ENCODE results near the gene RCC2.
"Not testable (repeated sequence)": the region's sequence is repeated elsewhere in the genome, so short reads cannot be mapped to it uniquely, and the experiment has no call there.

Gene RCC2

DNA sequence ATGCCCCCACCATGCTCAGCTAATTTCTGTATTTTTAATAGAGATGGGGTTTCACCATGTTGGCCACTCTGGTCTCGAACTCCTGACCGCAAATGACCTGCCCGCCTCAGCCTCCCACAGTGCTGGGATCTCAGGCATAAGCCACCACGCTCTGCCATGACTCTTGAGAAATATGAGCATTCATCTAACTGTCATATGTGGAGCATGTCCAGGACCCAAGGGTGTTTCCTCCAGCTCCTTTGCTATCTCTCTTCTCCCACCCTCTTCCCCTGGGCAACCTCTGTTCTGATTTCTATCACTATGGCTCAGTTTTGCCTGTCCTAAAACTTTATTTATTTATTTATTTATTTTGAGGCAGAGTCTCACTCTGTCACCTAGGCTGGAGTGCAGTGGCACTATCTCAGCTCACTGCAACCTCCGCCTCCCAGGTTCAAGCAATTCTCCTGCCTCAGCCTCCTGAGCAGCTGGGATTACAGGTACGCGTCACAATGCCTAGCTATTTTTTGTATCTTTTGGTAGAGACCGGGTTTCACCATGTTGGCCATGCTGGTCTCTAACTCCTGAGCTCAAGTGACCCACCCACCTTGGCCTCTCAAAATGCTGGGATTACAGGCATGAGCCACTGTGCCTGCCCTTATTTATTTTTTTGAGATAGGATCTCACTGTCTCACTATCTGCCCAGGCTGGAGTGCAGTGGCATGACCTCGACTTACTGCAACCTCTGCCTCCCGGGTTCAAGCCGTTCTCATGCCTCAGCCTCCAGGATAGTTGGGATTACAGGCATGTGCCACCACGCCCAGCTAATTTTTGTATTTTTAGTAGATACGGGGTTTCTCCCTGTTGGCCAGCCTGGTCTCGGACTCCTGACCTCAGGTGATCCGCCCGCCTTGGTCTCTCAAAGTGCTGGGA is 29.1 kb upstream of the RCC2 start:
- H3K4me1 ChIP-seq (ENCODE audit: insufficient read depth, low read length); H3K36me3 ChIP-seq (ENCODE audit: insufficient read depth, low read length); H3K9ac ChIP-seq (ENCODE audit: low read length); H3K27ac ChIP-seq (ENCODE audit: low read depth, low read length); H3K9me3 ChIP-seq (ENCODE audit: low read length); H3K27me3 ChIP-seq (ENCODE audit: control insufficient read depth in 1 of 2, insufficient read depth in 2 of 2, low read length in 2 of 2); H3K4me3 ChIP-seq (ENCODE audit: low read depth in 1 of 2, low read length in 2 of 2): not testable (repeated sequence)

DNA sequence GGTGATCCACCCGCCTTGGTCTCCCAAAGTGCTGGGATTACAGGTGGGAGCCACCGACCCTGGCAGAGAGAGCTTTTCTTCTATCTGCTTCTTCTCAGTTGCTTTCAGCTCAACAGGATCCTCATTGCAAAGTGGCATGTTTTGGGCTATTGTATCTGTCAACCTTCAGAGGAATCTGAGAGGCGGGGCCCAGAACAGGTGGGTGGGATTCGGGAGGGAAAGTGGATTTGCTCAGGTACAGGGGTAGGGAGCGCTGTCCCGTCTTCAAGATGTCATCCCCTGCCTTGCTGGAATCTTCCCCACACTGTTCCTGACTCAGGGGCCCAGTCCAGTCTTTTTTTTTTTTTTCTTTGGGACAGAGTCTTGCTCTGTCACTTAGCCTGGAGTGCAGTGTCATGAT is 26.9 kb upstream of the RCC2 start:
- Histone ChIP-seq H3K4me1 (ENCODE audit: insufficient read depth, low read length) (no peaks in the 10 kb centered on the region), H3K4me3 (ENCODE audit: low read depth in 1 of 2, low read length in 2 of 2) (no peak overlapping the region), H3K27ac (ENCODE audit: low read depth, low read length) (no peak overlapping the region), H3K9me3 (ENCODE audit: low read length) (no peaks in the 10 kb centered on the region), H3K27me3 (ENCODE audit: control insufficient read depth in 1 of 2, insufficient read depth in 2 of 2, low read length in 2 of 2) (no peaks in the 10 kb centered on the region), H3K9ac (ENCODE audit: low read length) (no peak overlapping the region), H3K36me3 (ENCODE audit: insufficient read depth, low read length) (no peaks in the 10 kb centered on the region)

DNA sequence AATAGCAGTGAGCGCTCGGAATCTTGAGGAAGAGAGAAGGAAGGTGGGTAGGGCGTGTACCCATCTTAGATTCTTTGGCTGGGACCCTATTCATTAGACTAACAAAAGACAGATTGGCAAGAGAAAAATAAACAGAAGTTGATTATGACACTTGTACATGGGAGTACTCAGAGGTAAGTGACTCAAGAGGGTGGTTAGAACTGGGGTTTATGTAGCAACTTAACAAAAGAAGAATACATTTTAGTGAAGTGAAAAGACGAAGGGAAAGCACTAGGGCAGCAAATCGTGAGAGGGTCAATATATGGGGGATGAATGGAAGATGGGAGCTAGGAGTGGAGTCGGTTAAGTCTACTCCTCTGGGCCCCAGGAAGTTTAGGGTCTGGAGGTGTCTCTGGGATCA is 25.8 kb upstream of the RCC2 start:
- no peaks in the 10 kb centered on the region for H3K36me3 ChIP-seq (ENCODE audit: insufficient read depth, low read length)
- H3K4me1 ChIP-seq (ENCODE audit: insufficient read depth, low read length) = no peaks in the 10 kb centered on the region
- H3K9me3 ChIP-seq (ENCODE audit: low read length) = no peaks in the 10 kb centered on the region
- H3K27ac ChIP-seq (ENCODE audit: low read depth, low read length) = no peak overlapping the region
- no peak overlapping the region for H3K9ac ChIP-seq (ENCODE audit: low read length)
- H3K27me3 ChIP-seq (ENCODE audit: control insufficient read depth in 1 of 2, insufficient read depth in 2 of 2, low read length in 2 of 2) = peaks cover 0 to 4% of the 10 kb centered on the region in 2 donors
- H3K4me3 ChIP-seq (ENCODE audit: low read depth in 1 of 2, low read length in 2 of 2) = no peak overlapping the region

DNA sequence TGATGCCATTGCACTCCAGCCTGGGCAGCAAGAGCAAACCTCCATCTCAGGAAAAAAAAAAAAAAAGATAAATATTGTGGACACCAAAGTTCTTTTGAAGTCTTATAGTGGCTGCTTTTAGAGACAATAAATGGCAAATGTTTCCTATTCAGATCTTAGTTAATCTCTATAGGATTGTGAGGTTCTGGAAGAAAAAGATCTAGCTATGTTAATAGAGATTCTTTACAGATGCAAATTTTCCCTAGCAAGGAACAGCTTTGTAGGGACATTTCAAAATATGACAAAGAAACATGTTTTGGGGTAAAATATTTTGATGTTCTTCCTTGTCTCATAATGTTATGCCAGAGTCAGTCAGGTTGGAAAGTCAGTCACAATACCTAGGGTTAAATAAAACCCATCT is 24.5 kb upstream of the RCC2 start:
- Histone ChIP-seq H3K27me3 (ENCODE audit: control insufficient read depth in 1 of 2, insufficient read depth in 2 of 2, low read length in 2 of 2) (peaks cover 0 to 5% of the 10 kb centered on the region in 2 donors), H3K27ac (ENCODE audit: low read depth, low read length) (no peak overlapping the region), H3K36me3 (ENCODE audit: insufficient read depth, low read length) (no peaks in the 10 kb centered on the region), H3K4me3 (ENCODE audit: low read depth in 1 of 2, low read length in 2 of 2) (no peak overlapping the region), H3K4me1 (ENCODE audit: insufficient read depth, low read length) (no peaks in the 10 kb centered on the region), H3K9me3 (ENCODE audit: low read length) (no peaks in the 10 kb centered on the region), H3K9ac (ENCODE audit: low read length) (no peak overlapping the region)

DNA sequence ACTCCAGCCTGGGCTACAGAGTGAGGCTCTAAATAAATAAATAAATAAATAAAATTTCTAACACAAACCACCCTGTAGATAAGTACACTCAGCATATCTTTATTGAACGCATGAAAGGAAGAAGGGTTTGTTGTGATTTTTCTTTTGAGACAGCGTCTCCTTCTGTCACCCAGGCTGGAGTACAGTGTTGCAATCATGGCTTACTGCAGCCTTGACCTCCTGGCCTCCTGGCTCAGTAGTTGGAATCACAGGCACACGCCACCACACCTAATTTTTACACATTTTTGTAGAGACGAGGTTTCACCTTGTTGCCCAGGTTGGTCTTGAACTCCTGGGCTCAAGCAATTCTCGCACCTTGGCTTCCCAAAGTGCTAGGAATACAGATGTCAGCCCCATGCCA is 23.2 kb upstream of the RCC2 start:
- Histone ChIP-seq H3K4me3 (ENCODE audit: low read depth in 1 of 2, low read length in 2 of 2) (no peak overlapping the region), H3K9ac (ENCODE audit: low read length) (no peak overlapping the region), H3K9me3 (ENCODE audit: low read length) (no peaks in the 10 kb centered on the region), H3K27me3 (ENCODE audit: control insufficient read depth in 1 of 2, insufficient read depth in 2 of 2, low read length in 2 of 2) (peaks cover 0 to 5% of the 10 kb centered on the region in 2 donors), H3K4me1 (ENCODE audit: insufficient read depth, low read length) (no peaks in the 10 kb centered on the region), H3K27ac (ENCODE audit: low read depth, low read length) (no peak overlapping the region), H3K36me3 (ENCODE audit: insufficient read depth, low read length) (no peaks in the 10 kb centered on the region)

DNA sequence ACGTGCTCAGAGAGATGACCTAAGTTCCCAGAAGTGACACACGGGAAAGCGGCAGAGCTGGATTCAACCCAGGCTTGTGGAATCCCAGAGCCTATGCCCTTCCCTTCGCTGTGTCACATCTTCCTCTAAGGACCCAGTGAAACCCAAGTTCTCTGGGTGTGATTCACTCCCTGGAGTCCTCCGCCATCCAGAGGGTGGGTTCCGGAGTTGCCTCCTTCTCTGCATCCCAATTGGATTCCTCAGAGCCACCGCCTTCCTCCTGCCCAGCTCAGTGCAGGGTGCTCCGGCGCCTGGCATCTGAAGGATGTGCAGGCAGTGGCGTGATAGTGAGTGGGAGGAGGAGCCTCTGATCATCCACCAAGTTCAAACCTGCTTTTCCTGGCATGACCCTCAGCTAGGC is 20.7 kb upstream of the RCC2 start:
- Histone ChIP-seq H3K4me3 (ENCODE audit: low read depth in 1 of 2, low read length in 2 of 2) (no peak overlapping the region), H3K9ac (ENCODE audit: low read length) (no peak overlapping the region), H3K4me1 (ENCODE audit: insufficient read depth, low read length) (no peaks in the 10 kb centered on the region), H3K36me3 (ENCODE audit: insufficient read depth, low read length) (no peaks in the 10 kb centered on the region), H3K27ac (ENCODE audit: low read depth, low read length) (no peak overlapping the region), H3K27me3 (ENCODE audit: control insufficient read depth in 1 of 2, insufficient read depth in 2 of 2, low read length in 2 of 2) (peaks cover 0 to 5% of the 10 kb centered on the region in 2 donors), H3K9me3 (ENCODE audit: low read length) (no peaks in the 10 kb centered on the region)

DNA sequence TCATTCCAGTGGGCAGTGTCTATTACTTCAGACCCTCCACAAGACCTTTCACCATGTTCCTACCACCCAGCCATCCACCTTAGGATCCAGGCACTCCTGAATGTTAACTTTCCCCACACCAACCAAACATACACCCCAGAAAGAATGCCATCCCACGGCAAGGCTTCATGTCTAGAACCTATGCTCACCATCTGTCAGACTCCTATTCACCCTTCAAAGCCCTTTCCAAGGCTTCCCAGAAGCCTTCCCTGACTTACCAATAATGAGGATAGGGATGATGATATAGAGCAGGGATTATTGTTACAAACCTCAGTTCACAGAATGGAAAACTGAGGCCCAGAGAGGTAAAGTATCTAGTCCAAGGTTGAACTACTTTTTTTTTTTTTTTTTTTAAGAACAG is 19.3 kb upstream of the RCC2 start:
- H3K9me3 ChIP-seq (ENCODE audit: low read length) = no peaks in the 10 kb centered on the region

DNA sequence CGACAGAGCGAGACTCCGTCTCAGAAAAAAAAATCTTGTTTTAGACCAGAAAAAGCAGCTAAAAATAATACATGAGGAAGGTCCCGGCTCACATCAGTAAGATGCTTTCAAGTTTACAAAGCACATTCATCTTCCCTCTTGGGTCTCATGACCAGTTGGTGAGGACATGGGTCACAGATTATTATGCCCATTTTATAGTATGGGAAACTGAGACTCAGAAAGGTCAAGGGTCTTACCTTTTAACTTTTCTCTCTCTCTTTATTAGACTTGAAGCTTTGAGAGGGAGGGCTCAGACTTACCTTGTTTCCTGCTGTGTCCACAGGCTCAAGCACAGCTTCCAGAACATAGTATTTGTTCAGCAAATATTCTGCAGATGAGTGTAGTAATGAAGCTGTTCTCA is 13.2 kb upstream of the RCC2 start:
- Histone ChIP-seq H3K4me1 (ENCODE audit: insufficient read depth, low read length) (no peaks in the 10 kb centered on the region), H3K27ac (ENCODE audit: low read depth, low read length) (no peak overlapping the region), H3K4me3 (ENCODE audit: low read depth in 1 of 2, low read length in 2 of 2) (no peak overlapping the region), H3K9me3 (ENCODE audit: low read length) (no peaks in the 10 kb centered on the region), H3K36me3 (ENCODE audit: insufficient read depth, low read length) (no peaks in the 10 kb centered on the region), H3K27me3 (ENCODE audit: control insufficient read depth in 1 of 2, insufficient read depth in 2 of 2, low read length in 2 of 2) (no peaks in the 10 kb centered on the region), H3K9ac (ENCODE audit: low read length) (no peak overlapping the region)

More for the DNA sequence above, 19.3 kb upstream of the RCC2 start:
- Histone ChIP-seq H3K9ac (ENCODE audit: low read length) (no peak overlapping the region), H3K4me1 (ENCODE audit: insufficient read depth, low read length) (no peaks in the 10 kb centered on the region), H3K36me3 (ENCODE audit: insufficient read depth, low read length) (no peaks in the 10 kb centered on the region), H3K27me3 (ENCODE audit: control insufficient read depth in 1 of 2, insufficient read depth in 2 of 2, low read length in 2 of 2) (peaks cover 0 to 5% of the 10 kb centered on the region in 2 donors), H3K4me3 (ENCODE audit: low read depth in 1 of 2, low read length in 2 of 2) (no peak overlapping the region), H3K27ac (ENCODE audit: low read depth, low read length) (no peak overlapping the region)

DNA sequence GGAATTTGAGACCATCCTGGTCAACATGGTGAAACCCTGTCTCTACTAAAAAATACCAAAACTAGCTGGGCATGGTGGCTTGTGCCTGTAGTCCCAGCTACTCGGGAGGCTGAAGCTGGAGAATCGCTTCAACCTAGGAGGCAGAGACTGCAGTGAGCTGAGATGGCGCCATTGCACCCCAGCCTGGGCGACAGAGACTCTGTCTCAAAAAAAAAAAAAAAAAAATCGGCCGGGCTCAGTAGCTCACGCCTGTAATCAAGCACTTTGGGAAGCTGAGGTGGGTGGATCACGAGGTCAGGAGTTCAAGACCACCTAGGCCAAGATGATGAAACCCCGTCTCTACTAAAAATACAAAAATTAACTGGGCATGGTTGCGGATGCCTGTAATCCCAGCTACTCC is 12.7 kb upstream of the RCC2 start:
- not testable (repeated sequence) for H3K4me3 ChIP-seq (ENCODE audit: low read depth in 1 of 2, low read length in 2 of 2); H3K36me3 ChIP-seq (ENCODE audit: insufficient read depth, low read length); H3K27ac ChIP-seq (ENCODE audit: low read depth, low read length); H3K4me1 ChIP-seq (ENCODE audit: insufficient read depth, low read length); H3K9me3 ChIP-seq (ENCODE audit: low read length); H3K27me3 ChIP-seq (ENCODE audit: control insufficient read depth in 1 of 2, insufficient read depth in 2 of 2, low read length in 2 of 2); H3K9ac ChIP-seq (ENCODE audit: low read length)

DNA sequence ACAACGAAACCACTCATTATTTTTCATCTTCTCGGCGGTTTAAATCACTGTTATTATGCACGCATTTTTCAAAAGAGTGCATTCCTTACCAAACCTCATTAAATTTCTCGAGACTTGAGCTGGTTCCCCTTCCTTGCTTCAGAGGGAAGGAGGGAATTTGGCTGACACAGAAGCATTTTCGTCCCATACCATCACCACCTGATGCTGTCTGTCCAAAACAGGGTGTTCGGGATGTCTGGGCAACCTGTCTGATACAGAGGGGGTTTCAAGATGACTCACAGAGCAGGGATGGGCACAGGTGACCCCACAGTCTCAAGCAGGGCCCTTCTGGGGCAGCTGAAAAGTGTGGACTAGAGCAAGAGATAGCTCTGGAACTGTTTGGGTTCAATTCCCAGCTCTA is 12.3 kb upstream of the RCC2 start:
- no peak overlapping the region for H3K27ac ChIP-seq (ENCODE audit: low read depth, low read length)
- no peaks in the 10 kb centered on the region for H3K36me3 ChIP-seq (ENCODE audit: insufficient read depth, low read length)
- H3K27me3 ChIP-seq (ENCODE audit: control insufficient read depth in 1 of 2, insufficient read depth in 2 of 2, low read length in 2 of 2) = no peaks in the 10 kb centered on the region
- no peak overlapping the region for H3K9ac ChIP-seq (ENCODE audit: low read length)
- no peaks in the 10 kb centered on the region for H3K9me3 ChIP-seq (ENCODE audit: low read length)
- H3K4me1 ChIP-seq (ENCODE audit: insufficient read depth, low read length) = no peaks in the 10 kb centered on the region
- no peak overlapping the region for H3K4me3 ChIP-seq (ENCODE audit: low read depth in 1 of 2, low read length in 2 of 2)

DNA sequence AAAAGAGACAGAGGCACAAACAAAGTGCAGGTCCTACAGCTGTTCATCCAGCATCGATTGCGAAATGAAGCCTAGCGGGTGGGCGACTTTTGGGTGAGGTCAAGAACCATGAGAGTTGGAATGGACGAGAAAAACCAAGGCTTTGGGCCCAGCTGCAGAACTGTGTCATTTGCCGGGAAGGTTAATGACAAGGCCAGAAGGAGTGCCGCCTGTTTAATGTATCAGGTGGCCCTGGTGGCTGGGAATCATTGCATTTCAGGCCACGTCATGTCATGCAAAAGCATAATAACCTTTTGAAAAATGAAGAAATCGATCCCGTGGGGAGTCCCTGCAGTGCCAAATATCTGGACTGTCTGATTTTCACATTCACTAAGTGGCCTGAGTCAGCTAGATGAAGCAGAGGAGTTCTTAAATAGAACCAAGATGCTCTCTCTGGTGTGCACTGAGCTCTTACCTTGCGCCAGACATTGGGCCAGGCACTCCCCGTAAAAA is 8.1 kb upstream of the RCC2 start:
- Histone ChIP-seq H3K27me3 (ENCODE audit: control insufficient read depth in 1 of 2, insufficient read depth in 2 of 2, low read length in 2 of 2) (no peaks in the 10 kb centered on the region), H3K9me3 (ENCODE audit: low read length) (no peaks in the 10 kb centered on the region), H3K4me3 (ENCODE audit: low read depth in 1 of 2, low read length in 2 of 2) (no peak overlapping the region), H3K27ac (ENCODE audit: low read depth, low read length) (no peak overlapping the region), H3K9ac (ENCODE audit: low read length) (no peak overlapping the region), H3K36me3 (ENCODE audit: insufficient read depth, low read length) (no peaks in the 10 kb centered on the region), H3K4me1 (ENCODE audit: insufficient read depth, low read length) (no peaks in the 10 kb centered on the region)

DNA sequence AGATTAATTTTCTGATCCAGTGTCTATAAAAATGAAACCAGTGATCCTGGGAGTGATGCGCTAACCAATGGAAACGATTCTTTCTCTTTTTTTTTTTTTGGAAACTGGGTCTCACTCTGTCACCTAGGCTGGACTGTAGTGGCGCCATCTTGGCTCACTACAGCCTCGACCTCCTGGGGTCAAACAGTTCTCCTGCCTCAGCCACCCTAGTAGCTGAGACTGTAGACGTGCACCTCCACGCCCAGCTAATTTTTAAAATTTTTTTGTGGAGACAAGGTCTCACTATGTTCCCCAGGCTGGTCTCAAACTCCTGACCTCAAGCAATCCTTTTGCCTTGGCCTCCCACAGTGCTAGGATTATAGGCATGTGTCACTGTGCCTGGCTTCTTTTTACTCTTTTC is 3.4 kb upstream of the RCC2 start:
- Histone ChIP-seq H3K27me3 (ENCODE audit: control insufficient read depth in 1 of 2, insufficient read depth in 2 of 2, low read length in 2 of 2) (no peaks in the 10 kb centered on the region), H3K4me3 (ENCODE audit: low read depth in 1 of 2, low read length in 2 of 2) (no peak overlapping the region), H3K36me3 (ENCODE audit: insufficient read depth, low read length) (no peaks in the 10 kb centered on the region), H3K4me1 (ENCODE audit: insufficient read depth, low read length) (peaks cover 8% of the 10 kb centered on the region), H3K9ac (ENCODE audit: low read length) (no peak overlapping the region), H3K27ac (ENCODE audit: low read depth, low read length) (no peak overlapping the region), H3K9me3 (ENCODE audit: low read length) (no peaks in the 10 kb centered on the region)
